IPS-15b (cell line): ENCODE data around the gene SPART.
"Not testable (repeated sequence)": the region's sequence is repeated elsewhere in the genome, so short reads cannot be mapped to it uniquely, and the experiment has no call there.

Source experiments
- H3K27me3 ChIP-seq: one replicate; pipeline ENCODE4 v1.6.1; 2013; ENCODE audit warnings: low read length; ENCODE audit not compliant: control insufficient read depth, insufficient read depth
- H3K36me3 ChIP-seq: one replicate; pipeline ENCODE4 v1.6.1; 2013; ENCODE audit warnings: low read length; ENCODE audit not compliant: control insufficient read depth, insufficient read depth
- H3K4me1 ChIP-seq: one replicate; pipeline ENCODE4 v1.6.1; 2013; ENCODE audit warnings: mild to moderate bottlenecking, low read length; ENCODE audit not compliant: control insufficient read depth, insufficient read depth
- H3K4me3 ChIP-seq: one replicate; pipeline ENCODE4 v1.5.1; 2013; ENCODE audit warnings: low read depth, low read length
- H3K9ac ChIP-seq: one replicate; pipeline ENCODE4 v1.6.1; 2013; ENCODE audit warnings: low read depth, mild to moderate bottlenecking, low read length
- H3K9me3 ChIP-seq: one replicate; pipeline ENCODE4 v1.6.1; 2013; ENCODE audit warnings: mild to moderate bottlenecking, low read length; ENCODE audit not compliant: control insufficient read depth, insufficient read depth

Gene SPART

GRCh38 chr13:36332255-36332654 is 13.9 kb downstream of the SPART start:
- H3K4me3 ChIP-seq, H3K27me3 ChIP-seq, H3K9ac ChIP-seq, H3K9me3 ChIP-seq, H3K4me1 ChIP-seq, H3K36me3 ChIP-seq: not testable (repeated sequence)

- no peak overlapping the region for H3K4me3 ChIP-seq
- no peaks in the 10 kb centered on the region for H3K9me3 ChIP-seq
- no peaks in the 10 kb centered on the region for H3K36me3 ChIP-seq
- H3K9ac ChIP-seq: no peak overlapping the region
- H3K4me1 ChIP-seq: peaks cover 10% of the 10 kb centered on the region
- no peaks in the 10 kb centered on the region for H3K27me3 ChIP-seq
Observed at GRCh38 chr13:36331280-36331679, 14.9 kb downstream of the SPART start.

- Histone ChIP-seq H3K27me3 (no peaks in the 10 kb centered on the region), H3K9ac (no peak overlapping the region), H3K36me3 (no peaks in the 10 kb centered on the region), H3K9me3 (no peaks in the 10 kb centered on the region), H3K4me3 (no peak overlapping the region), H3K4me1 (peaks cover 15% of the 10 kb centered on the region)
Observed at GRCh38 chr13:36329361-36329760, 16.8 kb downstream of the SPART start.

- H3K4me1 ChIP-seq: peaks cover 21% of the 10 kb centered on the region
- H3K4me3 ChIP-seq: no peak overlapping the region
- H3K9me3 ChIP-seq: no peaks in the 10 kb centered on the region
- H3K36me3 ChIP-seq: peaks cover 5% of the 10 kb centered on the region
- no peak overlapping the region for H3K9ac ChIP-seq
- H3K27me3 ChIP-seq: no peaks in the 10 kb centered on the region
Observed at GRCh38 chr13:36328821-36329220, 17.4 kb downstream of the SPART start.

- Histone ChIP-seq H3K4me3 (no peak overlapping the region), H3K9me3 (no peaks in the 10 kb centered on the region), H3K4me1 (peaks cover 29% of the 10 kb centered on the region), H3K9ac (no peak overlapping the region), H3K36me3 (peaks cover 6% of the 10 kb centered on the region), H3K27me3 (no peaks in the 10 kb centered on the region)
Observed at GRCh38 chr13:36325912-36326311, 20.3 kb downstream of the SPART start.

GRCh38 chr13:36324881-36325280 is 21.3 kb downstream of the SPART start:
- not testable (repeated sequence) for H3K9me3 ChIP-seq, H3K4me3 ChIP-seq, H3K27me3 ChIP-seq, H3K36me3 ChIP-seq
- H3K9ac ChIP-seq: peak overlapping the region; percentile 57
- H3K4me1 ChIP-seq: peaks cover 30% of the 10 kb centered on the region

- Histone ChIP-seq H3K4me1 (peaks cover 30% of the 10 kb centered on the region), H3K9ac (no peak overlapping the region), H3K9me3 (no peaks in the 10 kb centered on the region), H3K27me3 (no peaks in the 10 kb centered on the region), H3K36me3 (peaks cover 6% of the 10 kb centered on the region), H3K4me3 (no peak overlapping the region)
Observed at GRCh38 chr13:36323951-36324566, 22.1 kb downstream of the SPART start.

- Histone ChIP-seq H3K9ac (no peak overlapping the region), H3K9me3 (no peaks in the 10 kb centered on the region), H3K4me1 (peaks cover 30% of the 10 kb centered on the region), H3K36me3 (peaks cover 6% of the 10 kb centered on the region), H3K4me3 (no peak overlapping the region), H3K27me3 (no peaks in the 10 kb centered on the region)
Observed at GRCh38 chr13:36323408-36323807, 22.8 kb downstream of the SPART start.

GRCh38 chr13:36319793-36320192 is 26.4 kb downstream of the SPART start:
- not testable (repeated sequence) for H3K27me3 ChIP-seq, H3K9ac ChIP-seq, H3K9me3 ChIP-seq, H3K36me3 ChIP-seq
- peak overlapping the region; percentile 13 for H3K4me3 ChIP-seq
- H3K4me1 ChIP-seq: peaks cover 27% of the 10 kb centered on the region

- Histone ChIP-seq H3K27me3 (no peaks in the 10 kb centered on the region), H3K4me1 (peaks cover 20% of the 10 kb centered on the region), H3K9me3 (no peaks in the 10 kb centered on the region), H3K4me3 (no peak overlapping the region), H3K9ac (no peak overlapping the region), H3K36me3 (peaks cover 7% of the 10 kb centered on the region)
Observed at GRCh38 chr13:36313047-36313969, 32.9 kb downstream of the SPART start.

- no peak overlapping the region for H3K9ac ChIP-seq
- peaks cover 7% of the 10 kb centered on the region for H3K36me3 ChIP-seq
- no peaks in the 10 kb centered on the region for H3K27me3 ChIP-seq
Observed at GRCh38 chr13:36310417-36311108, 35.6 kb downstream of the SPART start.

More at GRCh38 chr13:36310417-36311108, 35.6 kb downstream of the SPART start:
- Histone ChIP-seq H3K9me3 (no peaks in the 10 kb centered on the region), H3K4me1 (peaks cover 21% of the 10 kb centered on the region), H3K4me3 (no peak overlapping the region)
